ENCODE measurements around the gene NEU4.

The NEU4 gene

DNA sequence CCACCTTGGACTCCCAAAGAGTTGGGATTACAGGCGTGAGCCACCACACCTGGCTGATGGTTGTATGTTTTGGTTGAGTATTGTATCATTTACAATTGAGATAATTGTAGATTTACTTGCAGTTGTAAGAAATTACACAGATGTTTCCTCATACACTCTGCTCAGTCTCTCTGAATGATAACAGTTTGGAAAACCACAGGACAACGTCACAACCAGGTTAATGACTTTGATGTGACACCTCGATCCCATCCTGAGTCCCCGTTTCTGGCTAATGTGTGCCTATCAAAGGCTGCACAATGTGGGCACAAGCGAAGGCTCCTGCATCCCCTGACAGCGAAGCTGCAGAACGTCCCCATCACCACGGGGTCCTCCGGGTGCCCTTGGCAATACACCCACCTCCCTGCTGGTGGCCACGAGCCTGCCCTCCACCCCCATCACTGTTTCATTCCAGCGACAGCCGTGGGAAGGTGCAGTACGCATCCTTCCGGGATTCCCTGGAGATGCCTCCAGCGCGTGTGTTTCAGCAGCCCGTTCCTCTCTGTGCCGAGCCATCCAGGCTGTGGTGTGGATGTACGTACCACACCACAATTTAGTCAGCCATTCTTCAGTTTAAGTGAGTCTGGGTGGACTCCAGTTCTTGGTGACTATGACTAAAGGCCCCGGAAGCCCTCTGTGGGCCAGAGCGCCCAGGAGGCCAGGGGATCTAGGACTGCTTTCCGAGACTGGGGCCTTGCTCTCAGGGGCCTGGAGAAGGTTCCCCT lies 54.0 kb downstream of the NEU4 start:
- DNase-seq (ENCODE audit: low read depth in 4 of 4, low spot score in 1 of 4) = no peak

DNA sequence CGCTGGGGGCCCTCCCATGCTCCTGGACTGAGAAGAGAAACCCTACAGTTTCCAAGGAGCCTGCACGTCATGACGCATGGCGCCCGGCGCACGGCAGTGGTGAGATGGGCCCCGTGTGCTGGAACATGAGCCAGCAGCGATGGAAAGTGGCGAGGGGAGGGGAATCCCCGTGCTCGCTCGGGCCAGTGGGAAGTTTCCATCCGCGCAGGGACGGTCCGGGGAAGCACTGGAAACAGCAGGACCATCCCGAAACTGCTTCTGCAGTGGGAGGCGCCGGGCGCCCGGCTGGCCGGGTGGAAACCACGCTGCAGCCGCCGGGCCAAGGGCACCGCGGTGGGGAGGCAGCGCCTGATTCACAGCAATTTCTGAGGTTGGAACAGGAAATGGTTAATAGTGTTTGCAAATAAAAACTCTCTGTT lies 54.6 kb downstream of the NEU4 start:
- peak in 2 of 4 experiments; percentile 49 to 77 for DNase-seq (ENCODE audit: low read depth in 4 of 4, low spot score in 1 of 4)

- DNase-seq (ENCODE audit: low read depth in 4 of 4, low spot score in 1 of 4) = no peak
Observed at GRCh38 chr2:241864168-241864849, 55.3 kb downstream of the NEU4 start.

GRCh38 chr2:241864850-241865213 lies 55.8 kb downstream of the NEU4 start:
- no peak for DNase-seq (ENCODE audit: low read depth in 4 of 4, low spot score in 1 of 4)

GRCh38 chr2:241865416-241865956 lies 56.5 kb downstream of the NEU4 start:
- no peak for DNase-seq (ENCODE audit: low read depth in 4 of 4, low spot score in 1 of 4)

GRCh38 chr2:241865957-241866789 lies 57.2 kb downstream of the NEU4 start:
- DNase-seq (ENCODE audit: low read depth in 4 of 4, low spot score in 1 of 4) = no peak

All from stimulated activated CD4-positive, alpha-beta T cell treated with anti-CD3 and anti-CD28 coated beads, Interleukin-1b, Interleukin-23, amount 100 ng/mL, for 24 hours (primary cell).